ENCODE data around the gene TCAP.

DNA sequence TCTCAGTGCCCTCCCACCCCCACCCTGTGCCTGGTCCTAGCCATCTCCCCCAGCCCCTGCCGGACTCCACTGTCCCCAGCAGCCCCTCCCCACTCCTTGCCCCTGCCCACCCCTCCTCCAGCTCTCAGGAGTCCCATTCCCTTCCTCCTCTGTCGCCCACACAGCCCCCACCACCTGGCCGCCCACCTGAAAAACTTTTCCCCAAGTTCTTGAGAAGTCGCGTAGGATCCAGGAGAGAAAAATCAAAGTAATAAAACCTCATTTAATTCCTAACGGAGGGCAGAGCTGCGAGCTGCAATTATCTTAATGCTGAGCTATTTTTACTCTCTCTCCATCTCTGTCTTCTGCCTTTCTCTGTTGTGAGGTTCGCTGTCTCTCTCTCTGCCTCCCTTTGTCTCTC, 40.8 kb upstream of the TCAP start:
- TF ChIP-seq CTCF (conservative IDR thresholded peaks at IDR 0.05 in 1 of 2, IDR thresholded peaks at IDR 0.05 in 1 of 2; ENCODE audit: low read depth in 1 of 2, low read length in 2 of 2) (no peak), EZH2 (IDR thresholded peaks at IDR 0.05; ENCODE audit: low read length, missing control alignments) (no peak)

All from fibroblast of lung (primary cell).